ENCODE results near the gene CAD. TPM values are rescaled to one million over a fixed set of nuclear protein-coding genes. Genes with fewer than 3 reads are reported as not detected.

CAD gene
- total and polyA plus RNA-seq, 2 of the 4 experiments (the other 2 are of a cell fraction) = 12.9 to 38.7 TPM

DNA sequence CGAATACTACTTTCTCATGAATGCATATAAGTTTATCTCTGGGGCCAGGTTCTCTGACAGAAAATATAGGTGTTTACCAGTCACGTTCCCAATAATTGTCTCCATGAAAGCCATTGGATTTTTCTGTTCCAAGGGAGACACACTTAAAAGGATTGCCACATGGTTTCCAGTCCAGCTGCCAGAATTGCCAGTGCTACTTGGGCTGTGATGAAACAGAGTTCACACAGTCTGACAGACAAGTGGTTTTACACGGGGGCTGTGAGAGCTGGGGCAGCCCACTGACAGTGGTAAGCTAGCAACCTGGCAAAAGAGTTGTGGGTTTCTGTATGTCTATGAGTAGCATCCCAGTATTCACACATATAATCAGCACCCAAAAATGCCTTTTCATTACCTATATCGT is 33.1 kb upstream of the CAD start:
- Histone ChIP-seq H3K9me3 (ENCODE audit: control insufficient read depth, insufficient read depth, low read length) (peaks cover 2% of the 10 kb centered on the region; the same call in 1 of the 2 replicates), H3K27me3 (ENCODE audit: control insufficient read depth, insufficient read depth, low read length) (peaks cover 18% of the 10 kb centered on the region), H2BK15ac (ENCODE audit: low read depth, low read length) (no peak overlapping the region), H4K5ac (ENCODE audit: low read depth, low read length) (no peak overlapping the region), H3K56ac (ENCODE audit: extremely low read depth, insufficient read depth, low read length) (no peak overlapping the region), H3K9me1 (ENCODE audit: insufficient read depth, low read length) (peaks cover 7% of the 10 kb centered on the region; the same call in 1 of the 2 replicates), H3K4me3 (ENCODE audit: insufficient read depth, low read depth, low read length) (no peak overlapping the region), H4K91ac (ENCODE audit: insufficient read depth, low read depth, low read length) (no peak overlapping the region), H2AK5ac (ENCODE audit: low read depth, low read length) (no peak overlapping the region), H3K36me3 (ENCODE audit: control insufficient read depth, insufficient read depth, low read length) (no peaks in the 10 kb centered on the region), H2BK120ac (ENCODE audit: low read depth, low read length) (peak overlapping the region; percentile 4; the same call in 1 of the 2 replicates), H3K14ac (replicated peaks; ENCODE audit: low read depth, low read length) (no peak overlapping the region), H2AFZ (replicated peaks; ENCODE audit: low read length, poor library complexity) (no peak overlapping the region), H3K9ac (ENCODE audit: low read depth, low read length) (no peak overlapping the region), H3K18ac (ENCODE audit: low read depth, low read length) (no peak overlapping the region), H3K4me2 (ENCODE audit: low read depth, low read length) (no peak overlapping the region), H2BK20ac (ENCODE audit: low read depth, low read length) (no peak overlapping the region), H3K4ac (ENCODE audit: low read depth, low read length) (peak overlapping the region; percentile 45; the same call in 1 of the 2 replicates), H3K4me1 (ENCODE audit: control insufficient read depth, insufficient read depth, low read length) (peaks cover 18% of the 10 kb centered on the region), H2BK5ac (ENCODE audit: low read depth, low read length, poor library complexity, severe bottlenecking) (no peak overlapping the region), H3K23ac (ENCODE audit: low read depth, low read length) (no peak overlapping the region), H3K79me1 (ENCODE audit: low read depth in 1 of 2, low read length in 2 of 2) (no peaks in the 10 kb centered on the region), H3K27ac (ENCODE audit: insufficient read depth, low read length) (no peak overlapping the region), H2AK9ac (replicated peaks; ENCODE audit: low read depth, low read length, poor library complexity) (no peak overlapping the region), H4K20me1 (ENCODE audit: insufficient read depth, low read length) (no peaks in the 10 kb centered on the region), H4K8ac (ENCODE audit: low read depth in 2 of 2, low read length in 2 of 2) (no peak overlapping the region)
- 0 out of 2 replicates have a peak, but pooled peaks have one; percentile 2 for TF ChIP-seq CEBPB (IDR thresholded peaks at IDR 0.05; ENCODE audit: low read depth, low read length)
- no peak for TF ChIP-seq SMC3 (IDR thresholded peaks at IDR 0.05; ENCODE audit: low read depth, low read length)
- DNase-seq (no peak), ATAC-seq (ENCODE audit: low read depth) (no peak)
- ChIA-PET CTCF (interaction anchor here (1.2 kb wide), 1 partner anchor 50 kb away, joined by 3 read pairs; the partner anchor contains the start of gene PREB), POLR2A (ENCODE audit: unreplicated experiment) (no interaction called here)
- intact Hi-C loops (cut with micrococcal nuclease) (no loop called here), dilution Hi-C loops (cut with HindIII; ENCODE audit: low sequenced_read_pairs, unreplicated experiment) (no loop called here), in situ Hi-C loops (cut with MboI; ENCODE audit: low sequenced_read_pairs) (no loop called here)
- BruUV-seq (replicated peaks) = no TSS peak
- 0% methylated on average over 1 of the region's 4 CpGs; no CpG with 5 or more reads in 1 of the 2 experiments for whole genome bisulfite sequencing, 2 experiments (ENCODE audit: extremely low coverage in 2 of 2, insufficient read length in 1 of 2)

Data from IMR-90 (cell line).